Fibroblast of pulmonary artery (primary cell): ENCODE data around the gene NOS1AP.

Experiments
- DNase-seq: peaks from one replicate; pipeline ENCODE4 v3.0.0-alpha.2; 2010; ENCODE audit warnings: low read depth
- H3K4me3 ChIP-seq: replicated peaks from 2 replicates; pipeline ENCODE4 v1.5.1; 2011; ENCODE audit warnings: low read depth, mild to moderate bottlenecking, control low read depth, low read length, moderate library complexity
- TF ChIP-seq, protein P1 (sequence below): IDR thresholded peaks from 2 replicates; pipeline ENCODE4 v1.5.1; 2011; ENCODE audit warnings: mild to moderate bottlenecking, control low read depth, low read length, inconsistent platforms; ENCODE audit errors: missing control alignments

NOS1AP gene

DNA sequence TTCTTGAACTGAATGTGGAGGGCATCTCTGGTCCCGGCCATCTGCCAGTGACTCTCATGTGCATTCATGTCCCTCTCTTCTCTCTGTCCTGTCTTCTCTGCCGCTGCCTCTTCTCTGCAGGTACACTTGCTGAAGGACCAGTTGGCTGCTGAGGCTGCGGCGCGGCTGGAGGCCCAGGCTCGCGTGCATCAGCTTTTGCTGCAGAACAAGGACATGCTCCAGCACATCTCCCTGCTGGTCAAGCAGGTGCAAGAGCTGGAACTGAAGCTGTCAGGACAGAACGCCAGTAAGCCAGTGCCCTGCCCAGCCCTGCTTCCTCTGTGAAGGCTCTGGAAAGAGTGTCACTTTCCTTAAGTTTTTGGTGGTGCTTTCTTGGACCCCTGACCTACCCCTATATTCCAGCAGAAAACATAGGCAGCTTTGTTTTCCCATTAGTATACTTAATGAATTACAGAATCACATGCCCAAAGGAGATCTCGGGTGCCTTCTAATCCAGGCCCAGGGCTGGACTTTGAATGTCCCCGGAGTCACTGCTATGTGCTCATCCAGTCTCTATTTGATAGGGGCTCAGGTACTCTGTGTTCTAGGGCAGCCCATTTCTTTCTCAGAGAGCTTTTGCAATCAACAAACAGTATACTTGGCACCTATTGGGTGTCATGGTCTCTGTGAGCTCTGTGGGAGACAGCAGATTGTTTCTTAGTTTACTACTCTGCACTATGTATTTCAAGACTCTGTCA is 296.0 kb downstream of the NOS1AP start:
- no peak overlapping the region for H3K4me3 ChIP-seq
- no peak for DNase-seq
- TF ChIP-seq, protein P1, sequence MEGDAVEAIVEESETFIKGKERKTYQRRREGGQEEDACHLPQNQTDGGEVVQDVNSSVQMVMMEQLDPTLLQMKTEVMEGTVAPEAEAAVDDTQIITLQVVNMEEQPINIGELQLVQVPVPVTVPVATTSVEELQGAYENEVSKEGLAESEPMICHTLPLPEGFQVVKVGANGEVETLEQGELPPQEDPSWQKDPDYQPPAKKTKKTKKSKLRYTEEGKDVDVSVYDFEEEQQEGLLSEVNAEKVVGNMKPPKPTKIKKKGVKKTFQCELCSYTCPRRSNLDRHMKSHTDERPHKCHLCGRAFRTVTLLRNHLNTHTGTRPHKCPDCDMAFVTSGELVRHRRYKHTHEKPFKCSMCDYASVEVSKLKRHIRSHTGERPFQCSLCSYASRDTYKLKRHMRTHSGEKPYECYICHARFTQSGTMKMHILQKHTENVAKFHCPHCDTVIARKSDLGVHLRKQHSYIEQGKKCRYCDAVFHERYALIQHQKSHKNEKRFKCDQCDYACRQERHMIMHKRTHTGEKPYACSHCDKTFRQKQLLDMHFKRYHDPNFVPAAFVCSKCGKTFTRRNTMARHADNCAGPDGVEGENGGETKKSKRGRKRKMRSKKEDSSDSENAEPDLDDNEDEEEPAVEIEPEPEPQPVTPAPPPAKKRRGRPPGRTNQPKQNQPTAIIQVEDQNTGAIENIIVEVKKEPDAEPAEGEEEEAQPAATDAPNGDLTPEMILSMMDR = no peak

- TF ChIP-seq, protein P1 = no peak
- H3K4me3 ChIP-seq = no peak overlapping the region
Measured at GRCh38 chr1:162366149-162366548, 296.7 kb downstream of the NOS1AP start.

GRCh38 chr1:162366671-162367070 is 297.2 kb downstream of the NOS1AP start:
- TF ChIP-seq, protein P1 = no peak
- DNase-seq = no peak
- peak overlapping the region; percentile 62 for H3K4me3 ChIP-seq

More at GRCh38 chr1:162366149-162366548, 296.7 kb downstream of the NOS1AP start:
- no peak for DNase-seq

DNA sequence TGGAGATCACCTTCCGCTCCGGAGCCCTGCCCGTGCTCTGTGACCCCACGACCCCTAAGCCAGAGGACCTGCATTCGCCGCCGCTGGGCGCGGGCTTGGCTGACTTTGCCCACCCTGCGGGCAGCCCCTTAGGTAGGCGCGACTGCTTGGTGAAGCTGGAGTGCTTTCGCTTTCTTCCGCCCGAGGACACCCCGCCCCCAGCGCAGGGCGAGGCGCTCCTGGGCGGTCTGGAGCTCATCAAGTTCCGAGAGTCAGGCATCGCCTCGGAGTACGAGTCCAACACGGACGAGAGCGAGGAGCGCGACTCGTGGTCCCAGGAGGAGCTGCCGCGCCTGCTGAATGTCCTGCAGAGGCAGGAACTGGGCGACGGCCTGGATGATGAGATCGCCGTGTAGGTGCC is 297.6 kb downstream of the NOS1AP start:
- peak overlapping the region; percentile 62 for H3K4me3 ChIP-seq
- TF ChIP-seq, protein P1 = no peak
- DNase-seq = no peak

GRCh38 chr1:162367772-162368171 is 298.3 kb downstream of the NOS1AP start:
- no peak for DNase-seq
- TF ChIP-seq, protein P1 = no peak
- H3K4me3 ChIP-seq = no peak overlapping the region

DNA sequence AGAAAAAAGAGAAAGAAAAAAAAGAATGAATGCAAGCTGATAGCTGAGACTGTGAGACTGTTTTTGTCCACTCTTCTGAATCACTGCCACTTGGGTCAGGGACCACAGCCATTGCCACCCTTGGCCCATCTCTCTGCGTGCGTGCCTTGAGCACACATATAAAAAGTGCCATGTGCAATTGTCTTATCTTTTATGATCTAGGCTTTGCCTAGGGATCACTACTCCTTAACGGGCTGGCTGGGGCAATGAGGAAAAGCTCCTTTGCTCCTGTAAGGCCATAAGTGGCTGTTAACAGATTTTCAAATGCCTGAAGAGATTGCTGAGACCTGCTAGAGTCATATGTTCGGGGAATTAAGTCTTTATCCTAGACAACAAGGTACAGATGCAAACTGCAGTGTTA is 299.0 kb downstream of the NOS1AP start:
- no peak overlapping the region for H3K4me3 ChIP-seq
- TF ChIP-seq, protein P1 = no peak

DNA sequence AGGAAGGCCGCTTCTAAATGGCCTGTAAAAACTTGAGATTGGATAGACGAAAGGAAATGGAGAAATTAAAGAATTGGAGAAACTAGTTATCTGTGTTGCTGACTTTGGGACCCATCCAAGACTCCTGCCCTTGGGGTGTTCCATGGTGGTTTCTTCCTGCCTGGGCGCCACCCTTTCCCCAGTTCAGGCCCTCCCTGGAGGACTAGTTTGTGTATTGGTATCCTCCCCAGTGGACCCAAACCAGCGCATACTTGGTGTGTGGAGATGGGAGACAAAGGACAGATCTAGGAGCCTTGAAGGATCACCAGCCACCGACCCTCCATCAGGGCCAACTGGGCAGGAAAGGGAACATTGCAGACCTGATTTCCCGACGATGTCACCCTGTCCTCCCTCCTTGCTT is 300.1 kb downstream of the NOS1AP start:
- TF ChIP-seq, protein P1 = no peak
- H3K4me3 ChIP-seq = no peak overlapping the region
- DNase-seq = no peak

More for the DNA sequence above, 299.0 kb downstream of the NOS1AP start:
- no peak for DNase-seq
